HT-29 (cell line): Measurements from ENCODE around the gene ITCH. TPM values are rescaled to one million over a fixed set of nuclear protein-coding genes. Genes with fewer than 3 reads are reported as not detected.

Experiments
- DNase-seq: peaks from one replicate; pipeline ENCODE4 v3.0.0-alpha.2; 2015; ENCODE audit warnings: low spot score
- small RNA-seq: library from RNA; depleted of rRNA; stranded (forward); fragments of <200 nt; gene quantifications from one replicate; pipeline ENCODE3, GENCODE V24; 2014
- total RNA-seq: library from RNA; depleted of rRNA; stranded (reverse); fragments of >200 nt; shearing (Covaris generic); gene quantifications from 2 replicates; pipeline ENCODE4 v1.2.3, GENCODE V29; 2014; rRNA removed

Gene ITCH
- total RNA-seq, 1 experiment from 2014 or later: 19.3 TPM

GRCh38 chr20:34549291-34549928 lies 186.3 kb downstream of the ITCH start:
- peak; percentile 95 for DNase-seq

- no peak for DNase-seq
Observed at GRCh38 chr20:34549929-34550305, 186.8 kb downstream of the ITCH start.

DNA sequence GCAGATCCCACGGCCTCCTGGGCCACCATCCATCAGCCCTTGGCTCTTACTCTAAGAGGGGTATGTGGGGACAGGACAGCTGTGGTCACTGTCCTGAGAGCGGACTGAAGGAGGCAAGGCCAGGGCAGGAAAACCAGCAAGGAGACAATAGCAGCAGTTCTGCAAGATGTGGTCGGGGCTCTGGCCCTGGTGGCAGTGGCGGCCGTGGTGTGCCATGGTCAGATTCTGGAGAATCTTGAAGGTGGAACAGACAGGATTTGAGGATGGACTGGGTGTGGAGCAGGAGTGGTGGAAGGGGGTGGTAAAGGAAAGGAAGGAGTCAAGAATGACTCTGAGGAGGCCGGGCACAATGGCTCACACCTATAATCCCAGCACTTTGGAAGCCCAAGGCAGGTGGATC lies 189.5 kb downstream of the ITCH start:
- no peak for DNase-seq

- DNase-seq: no peak
Observed at GRCh38 chr20:34553366-34553867, 190.3 kb downstream of the ITCH start.

- DNase-seq: no peak
Observed at GRCh38 chr20:34557936-34558319, 194.9 kb downstream of the ITCH start.

DNA sequence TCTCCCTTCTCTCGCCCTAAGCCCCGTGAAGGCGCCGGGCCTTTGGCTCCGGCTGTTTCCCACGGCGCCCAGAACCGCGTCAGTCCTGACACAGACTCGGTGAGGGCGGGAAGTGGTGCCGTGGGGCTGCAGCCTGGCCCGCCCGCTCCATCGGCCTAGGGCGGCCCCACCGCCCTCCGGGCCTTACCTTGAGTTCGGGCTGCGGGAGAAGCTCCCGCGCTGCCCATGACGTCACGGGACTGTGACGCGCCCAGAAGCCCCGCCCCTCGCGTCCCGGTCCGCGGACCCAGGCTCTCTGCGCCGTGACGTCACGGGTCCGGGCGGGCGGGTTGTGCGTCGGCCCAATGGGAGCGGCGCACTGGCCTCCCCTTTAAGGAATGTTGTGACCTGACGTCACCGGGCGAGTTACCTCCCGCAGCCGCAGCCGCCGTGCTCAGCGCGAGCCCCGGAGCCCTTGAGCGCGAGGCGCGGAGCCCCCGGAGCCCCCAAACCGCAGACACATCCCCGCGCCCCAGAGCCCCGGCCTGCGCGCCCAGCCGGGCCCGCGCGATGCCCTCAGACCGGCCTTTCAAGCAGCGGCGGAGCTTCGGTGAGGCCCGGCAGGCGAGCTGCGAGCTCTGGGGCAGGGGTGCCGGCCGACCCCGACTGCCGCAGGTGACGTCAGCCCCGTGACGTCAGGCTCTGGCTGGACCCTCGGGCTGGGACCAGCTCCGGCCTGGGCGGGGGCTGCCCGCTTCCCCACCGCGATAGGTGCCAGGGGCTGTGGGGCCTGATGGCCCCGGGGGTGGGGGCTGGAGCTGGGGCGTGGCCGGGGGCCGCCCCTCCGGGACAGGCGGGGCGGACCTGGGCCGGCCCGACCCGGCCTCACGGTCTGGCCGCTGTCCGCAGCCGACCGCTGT lies 195.5 kb downstream of the ITCH start, which contains the start of gene MAP1LC3A:
Gene MAP1LC3A, plus strand, starts transcription at position 399 of the 899 bp plus-strand sequence. Its CDS starts 151 bp downstream, at position 550.
- DNase-seq: peak; percentile 96

- DNase-seq: no peak
Observed at GRCh38 chr20:34559311-34560140, 196.5 kb downstream of the ITCH start.

- DNase-seq: no peak
Observed at GRCh38 chr20:34560141-34560523, 197.1 kb downstream of the ITCH start.

- DNase-seq: no peak
Observed at GRCh38 chr20:34560614-34561013, 197.5 kb downstream of the ITCH start.

Small RNAs within 50 kb of the gene (small RNA-seq; reads per million reads assigned to genes)
- gene AL356299.1 (not detected), gene MIR644A (not detected), gene RF00019 (not detected)

Other genes with a start within 250 kb of the ITCH start
- not detected in 2 replicates for gene ASIP, start 121.8 kb upstream of the ITCH start, total RNA-seq
- 398 and 402 TPM in 2 replicates for gene AHCY, start 59.9 kb upstream of the ITCH start, total RNA-seq
- gene DYNLRB1, start 153.1 kb downstream of the ITCH start, total RNA-seq: 392 and 436 TPM in 2 replicates
- gene MAP1LC3A, start 195.4 kb downstream of the ITCH start, total RNA-seq: 9.3 and 12.6 TPM in 2 replicates